HG03060 (cell line): Measurements from ENCODE around the gene NLRP12.
A peak's percentile ranks its signal among the peaks of the same experiment; 100 is the strongest.
"Not testable (repeated sequence)": the region's sequence is repeated elsewhere in the genome, so short reads cannot be mapped to it uniquely, and the experiment has no call there.

Experiments
- ATAC-seq: cut with Tn5 transposase; IDR thresholded peaks from one replicate; pipeline ENCODE4 v1.9.1; 2021; ENCODE audit warnings: low read depth, moderate number of reproducible peaks; ENCODE audit not compliant: unreplicated experiment

Gene NLRP12

GRCh38 chr19:53838446-53838845 is 14.3 kb upstream of the NLRP12 start:
- ATAC-seq, result not testable (repeated sequence)

GRCh38 chr19:53832861-53833260 is 8.7 kb upstream of the NLRP12 start:
- ATAC-seq, result not testable (repeated sequence)

- ATAC-seq, result no peak
Measured at GRCh38 chr19:53828531-53828930, 4.4 kb upstream of the NLRP12 start.

GRCh38 chr19:53826876-53827275 is 2.8 kb upstream of the NLRP12 start:
- no peak for ATAC-seq

- ATAC-seq, result no peak
Measured at GRCh38 chr19:53823380-53824120, 564 bp downstream of the NLRP12 start.

- ATAC-seq, result no peak
Measured at GRCh38 chr19:53819861-53820260, 4.3 kb downstream of the NLRP12 start.

- no peak for ATAC-seq
Measured at GRCh38 chr19:53818756-53819155, 5.4 kb downstream of the NLRP12 start.

GRCh38 chr19:53813996-53814395 is 10.1 kb downstream of the NLRP12 start:
- ATAC-seq, result no peak

GRCh38 chr19:53812335-53812734 is 11.8 kb downstream of the NLRP12 start:
- no peak for ATAC-seq

- no peak for ATAC-seq
Measured at GRCh38 chr19:53810891-53811290, 13.2 kb downstream of the NLRP12 start.

GRCh38 chr19:53810187-53810546 is 13.9 kb downstream of the NLRP12 start:
- ATAC-seq, result no peak

GRCh38 chr19:53809518-53810186 is 14.5 kb downstream of the NLRP12 start:
- ATAC-seq, result no peak

GRCh38 chr19:53808710-53809125 is 15.4 kb downstream of the NLRP12 start:
- no peak for ATAC-seq

GRCh38 chr19:53801257-53801656 is 22.9 kb downstream of the NLRP12 start:
- ATAC-seq, result no peak

- ATAC-seq, result no peak
Measured at GRCh38 chr19:53795019-53795418, 29.1 kb downstream of the NLRP12 start.

- peak; percentile 79 for ATAC-seq
Measured at GRCh38 chr19:53792721-53793433, 31.2 kb downstream of the NLRP12 start.

- ATAC-seq, result no peak
Measured at GRCh38 chr19:53789708-53790678, 34.1 kb downstream of the NLRP12 start.

- ATAC-seq, result no peak
Measured at GRCh38 chr19:53787266-53787665, 36.8 kb downstream of the NLRP12 start.

GRCh38 chr19:53786744-53787143 is 37.4 kb downstream of the NLRP12 start:
- ATAC-seq, result no peak

- no peak for ATAC-seq
Measured at GRCh38 chr19:53785196-53785889, 38.8 kb downstream of the NLRP12 start.
